GM12874 (cell line): ENCODE measurements around the gene CDA.

Experiments
- TF ChIP-seq, protein P1 (sequence below): IDR thresholded peaks from 2 replicates; pipeline ENCODE4 v1.5.1; 2011; ENCODE audit warnings: low read depth, mild to moderate bottlenecking, control low read depth, low read length, moderate library complexity; ENCODE audit not compliant: insufficient read depth

CDA gene

DNA sequence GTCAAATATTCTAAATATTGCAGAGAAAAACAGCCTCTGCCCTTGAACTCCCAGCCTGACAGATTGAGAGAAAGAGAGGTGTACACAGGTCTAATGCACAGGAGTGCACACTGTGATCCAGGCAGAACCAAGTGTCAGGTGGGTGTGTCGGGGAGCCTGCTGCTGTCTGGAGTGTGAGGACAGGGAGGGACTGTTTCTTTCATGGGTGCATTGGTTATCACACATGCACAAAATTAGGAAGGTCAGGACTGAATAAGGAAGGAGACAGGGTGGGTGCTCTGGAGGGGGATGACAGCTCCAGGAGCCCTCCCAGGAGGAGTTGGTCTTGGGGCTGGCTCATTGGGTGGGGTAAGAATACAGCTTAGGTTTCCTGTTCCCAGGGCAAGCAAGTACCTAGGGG lies 31.1 kb downstream of the CDA start:
- TF ChIP-seq, protein P1, sequence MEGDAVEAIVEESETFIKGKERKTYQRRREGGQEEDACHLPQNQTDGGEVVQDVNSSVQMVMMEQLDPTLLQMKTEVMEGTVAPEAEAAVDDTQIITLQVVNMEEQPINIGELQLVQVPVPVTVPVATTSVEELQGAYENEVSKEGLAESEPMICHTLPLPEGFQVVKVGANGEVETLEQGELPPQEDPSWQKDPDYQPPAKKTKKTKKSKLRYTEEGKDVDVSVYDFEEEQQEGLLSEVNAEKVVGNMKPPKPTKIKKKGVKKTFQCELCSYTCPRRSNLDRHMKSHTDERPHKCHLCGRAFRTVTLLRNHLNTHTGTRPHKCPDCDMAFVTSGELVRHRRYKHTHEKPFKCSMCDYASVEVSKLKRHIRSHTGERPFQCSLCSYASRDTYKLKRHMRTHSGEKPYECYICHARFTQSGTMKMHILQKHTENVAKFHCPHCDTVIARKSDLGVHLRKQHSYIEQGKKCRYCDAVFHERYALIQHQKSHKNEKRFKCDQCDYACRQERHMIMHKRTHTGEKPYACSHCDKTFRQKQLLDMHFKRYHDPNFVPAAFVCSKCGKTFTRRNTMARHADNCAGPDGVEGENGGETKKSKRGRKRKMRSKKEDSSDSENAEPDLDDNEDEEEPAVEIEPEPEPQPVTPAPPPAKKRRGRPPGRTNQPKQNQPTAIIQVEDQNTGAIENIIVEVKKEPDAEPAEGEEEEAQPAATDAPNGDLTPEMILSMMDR, result no peak

DNA sequence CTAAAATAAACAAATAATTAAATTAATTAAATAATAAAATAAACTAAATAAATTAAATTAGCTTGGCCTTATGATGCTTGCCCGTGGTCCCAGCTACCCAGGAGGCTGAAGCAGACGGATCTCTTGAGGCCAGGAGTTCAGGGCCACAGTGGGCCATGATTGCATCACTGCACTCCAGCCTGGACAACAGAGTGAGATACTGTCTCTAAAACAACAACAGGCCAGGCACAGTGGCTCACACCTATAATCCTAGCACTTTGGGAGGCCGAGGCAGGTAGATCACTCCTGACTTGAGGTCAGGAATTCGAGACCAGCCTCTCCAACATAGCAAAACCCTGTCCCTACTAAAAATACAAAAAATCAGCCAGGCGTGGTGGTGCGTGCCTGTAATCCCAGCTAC lies 32.1 kb downstream of the CDA start:
- TF ChIP-seq, protein P1, result no peak

DNA sequence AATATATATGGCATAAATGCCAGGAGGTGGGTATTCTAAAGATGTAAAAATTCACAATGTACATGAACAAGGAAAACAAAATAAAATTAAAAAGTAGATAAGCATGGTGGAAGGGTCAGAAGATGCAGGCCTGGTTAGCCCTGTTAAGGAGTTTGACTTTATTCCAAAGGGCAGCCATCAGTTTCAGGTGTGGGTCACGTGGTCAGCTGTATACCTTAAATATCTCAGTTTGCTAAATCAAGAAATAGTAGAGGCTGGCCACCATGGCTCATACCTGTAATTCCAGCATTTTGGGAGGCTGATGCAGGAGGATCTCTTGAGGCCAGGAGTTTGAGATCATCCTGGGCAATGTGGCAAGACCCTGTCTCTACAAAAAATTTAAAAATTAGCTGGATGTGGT lies 35.8 kb downstream of the CDA start:
- TF ChIP-seq, protein P1, result no peak

DNA sequence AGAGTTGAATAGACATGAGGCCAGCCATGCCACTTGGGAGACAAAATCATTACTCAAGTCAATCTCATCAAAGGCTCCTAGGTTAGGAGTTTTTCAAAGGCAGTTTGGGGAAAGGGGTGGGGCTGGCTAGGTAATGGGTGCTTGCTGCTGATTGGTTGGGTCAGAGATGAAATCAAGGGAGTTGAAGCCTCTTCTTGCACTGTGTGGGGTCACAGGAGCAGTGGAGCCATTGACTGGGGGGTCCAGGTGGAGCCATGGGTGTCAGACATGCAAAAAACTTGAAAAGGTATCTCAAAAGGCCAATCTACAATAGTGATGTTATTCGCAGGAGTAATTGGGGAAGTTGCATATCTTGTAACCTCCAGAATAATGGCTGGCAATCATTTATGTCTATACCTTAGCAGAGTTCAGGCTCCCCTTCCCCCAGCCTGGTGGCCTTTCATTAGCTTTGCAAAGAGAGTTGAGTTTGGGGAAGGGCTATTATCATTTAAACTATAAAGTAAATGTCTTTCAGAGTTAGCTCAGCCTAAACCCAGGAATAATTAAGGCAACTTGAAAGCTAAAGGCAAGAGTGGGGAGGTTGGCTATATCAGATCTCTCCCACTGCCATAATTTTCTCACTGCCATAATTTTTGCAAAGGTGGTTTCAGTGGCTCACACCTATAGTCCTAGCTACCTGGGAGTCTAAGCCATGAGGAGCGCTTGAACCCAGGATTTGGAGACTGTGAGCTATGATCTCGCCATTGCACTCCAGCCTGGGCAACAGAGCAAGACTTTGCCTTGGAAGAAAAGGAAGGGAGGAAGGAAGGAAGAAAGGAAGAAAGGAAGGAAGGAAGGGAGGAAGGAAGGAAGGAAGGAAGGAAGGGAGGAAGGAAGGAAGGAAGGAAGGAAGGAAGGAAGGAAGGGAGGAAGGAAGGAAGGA lies 36.5 kb downstream of the CDA start:
- TF ChIP-seq, protein P1, result no peak

DNA sequence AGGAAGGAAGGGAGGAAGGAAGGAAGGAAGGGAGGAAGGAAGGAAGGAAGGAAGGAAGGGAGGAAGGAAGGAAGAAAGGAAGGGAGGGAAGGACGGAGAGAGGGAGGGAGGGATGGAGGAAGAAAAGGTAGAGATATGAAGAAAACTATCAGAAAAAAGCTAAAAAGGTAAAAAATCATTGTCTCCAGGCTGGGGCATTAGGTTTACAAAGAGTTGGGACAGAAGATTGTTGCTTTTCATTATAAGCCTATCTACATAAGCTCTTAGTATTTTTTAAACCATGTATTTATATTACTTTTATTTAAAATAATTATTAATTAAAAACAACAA lies 37.2 kb downstream of the CDA start:
- TF ChIP-seq, protein P1, result no peak

DNA sequence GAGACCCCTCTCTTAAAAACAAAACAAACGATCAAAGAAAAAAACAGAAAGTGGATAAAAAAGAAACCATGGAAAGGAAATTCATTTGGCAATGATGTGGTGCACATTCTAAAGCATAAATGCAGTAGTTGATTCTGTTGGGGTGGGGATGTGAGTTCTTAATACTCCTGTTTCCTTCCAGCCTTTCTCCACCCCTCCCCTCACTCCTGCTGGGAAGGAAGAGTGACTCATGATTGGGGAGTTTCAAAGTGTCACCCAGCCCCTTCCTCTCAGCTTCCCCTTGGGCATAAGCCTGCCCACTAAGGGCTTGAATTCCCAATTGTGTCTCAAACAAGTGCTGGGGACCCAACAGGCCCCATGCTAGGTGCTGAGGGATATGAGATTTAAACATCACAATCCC lies 37.6 kb downstream of the CDA start:
- TF ChIP-seq, protein P1, result no peak

DNA sequence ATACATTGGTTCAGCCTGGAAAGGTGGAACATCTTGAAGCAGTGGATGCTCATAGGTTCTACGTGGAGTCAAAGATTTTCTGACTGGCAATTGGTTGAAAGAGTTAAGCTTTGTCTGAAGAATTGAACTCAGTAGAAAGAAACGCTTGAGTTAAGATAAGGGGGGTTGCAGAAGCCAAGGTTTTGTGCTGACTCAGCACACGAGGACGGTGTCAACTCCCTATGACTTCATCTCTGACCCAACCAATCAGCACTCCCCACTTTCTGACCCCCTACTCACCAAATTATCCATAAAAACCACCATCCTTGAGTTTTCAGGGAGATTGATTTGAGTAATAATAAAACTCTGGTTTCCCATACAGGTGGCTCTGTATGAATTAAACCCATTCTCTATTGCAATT lies 41.8 kb downstream of the CDA start:
- TF ChIP-seq, protein P1, result no peak
